ENCODE measurements around the gene CECR2.

GRCh38 chr22:17429516-17429915 is 60.3 kb downstream of the CECR2 start:
- TF ChIP-seq CTCF (IDR thresholded peaks at IDR 0.05) (no peak), POLR2A (IDR thresholded peaks at IDR 0.05) (no peak)
